ENCODE results near the gene MRPS6. TPM values are rescaled to one million over a fixed set of nuclear protein-coding genes. Genes with fewer than 3 reads are reported as not detected.

Gene MRPS6
- total RNA-seq, 1 experiment from 2014 or later, result 55.1 TPM

DNA sequence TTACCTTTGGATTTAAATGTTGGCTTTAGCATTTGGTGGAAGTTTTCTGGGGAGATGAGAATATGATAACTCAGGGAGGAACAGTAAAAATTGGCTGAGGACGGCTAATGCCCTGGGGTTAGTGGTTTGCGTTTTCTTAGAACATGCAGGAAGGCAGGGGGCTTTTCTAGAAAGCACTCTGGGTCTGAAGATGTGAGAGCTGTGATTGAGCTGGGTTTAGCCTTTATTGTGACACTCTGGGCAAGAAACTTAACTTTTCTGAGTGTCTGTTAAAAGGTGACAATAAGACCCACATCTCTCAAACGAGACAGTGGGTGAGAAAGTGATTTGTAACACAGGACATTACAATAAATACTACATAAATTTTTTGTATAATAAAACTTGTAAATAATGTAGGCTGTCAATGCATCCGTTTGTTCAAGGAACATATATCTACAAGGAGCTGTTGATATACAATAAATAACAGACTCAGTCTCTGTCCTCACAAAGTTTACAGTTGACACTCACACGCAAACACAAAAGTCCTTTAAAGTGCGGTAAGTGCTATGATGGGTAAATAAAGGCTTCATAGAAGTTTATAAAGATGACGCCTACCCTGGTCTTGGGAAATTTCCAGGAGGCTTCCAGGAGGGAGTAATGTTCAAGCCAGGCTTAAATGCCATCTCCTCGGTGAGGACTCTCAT is 49.5 kb upstream of the MRPS6 start:
- Histone ChIP-seq H3K4me2 (ENCODE audit: low read length) (no peak overlapping the region), H3K36me3 (ENCODE audit: control insufficient read depth in 1 of 2, insufficient read depth in 2 of 2, low read length in 2 of 2) (no peaks in the 10 kb centered on the region), H3K4me3 (replicated peaks in 1 of 2; ENCODE audit: low read depth in 1 of 2, low read length in 2 of 2) (no peak overlapping the region), H3K4me1 (ENCODE audit: control insufficient read depth in 1 of 2, insufficient read depth in 2 of 2, low read length in 2 of 2) (peaks cover 11 to 15% of the 10 kb centered on the region in 2 experiments), H2AFZ (ENCODE audit: low read depth, low read length, poor library complexity, severe bottlenecking) (no peak overlapping the region), H3K9me2 (ENCODE audit: insufficient read depth) (no peaks in the 10 kb centered on the region), H3K9ac (ENCODE audit: low read length) (no peak overlapping the region), H3K27me3 (ENCODE audit: insufficient read depth, low read length) (no peaks in the 10 kb centered on the region), H3K79me2 (ENCODE audit: insufficient read depth, low read length) (no peaks in the 10 kb centered on the region), H4K20me1 (ENCODE audit: insufficient read depth) (no peaks in the 10 kb centered on the region), H3K27ac (ENCODE audit: low read depth, low read length) (no peak overlapping the region), H3K9me3 (ENCODE audit: control insufficient read depth in 1 of 2, insufficient read depth in 1 of 2, low read depth in 1 of 2, low read length in 2 of 2) (peaks cover 0 to 7% of the 10 kb centered on the region in 2 experiments; a peak in 1 of 4 replicates)
- POLR2A ChIA-PET, result no interaction called here
- ATAC-seq (no peak), DNase-seq (ENCODE audit: low read depth, low spot score) (no peak)
- no TSS peak for BruUV-seq (replicated peaks)
- CTCF ChIA-PET, result no interaction called here
- RAD21 ChIA-PET (ENCODE audit: low non-redundant PET in 1 of 2, low total read pairs in 2 of 2, uncharacterized antibody in 2 of 2, unreplicated experiment in 2 of 2), result no interaction called here
- intact Hi-C loops (cut with micrococcal nuclease), result no loop called here
- TF ChIP-seq SRF (IDR thresholded peaks at IDR 0.05; ENCODE audit: low read depth), result no peak
- no peak for TF ChIP-seq CBX3 (IDR thresholded peaks at IDR 0.05; ENCODE audit: low read depth)
- TF ChIP-seq ZFX (IDR thresholded peaks at IDR 0.05), result no peak
- TF ChIP-seq POLR2AphosphoS5 (IDR thresholded peaks at IDR 0.05; ENCODE audit: low read depth, low read length), result no peak

DNA sequence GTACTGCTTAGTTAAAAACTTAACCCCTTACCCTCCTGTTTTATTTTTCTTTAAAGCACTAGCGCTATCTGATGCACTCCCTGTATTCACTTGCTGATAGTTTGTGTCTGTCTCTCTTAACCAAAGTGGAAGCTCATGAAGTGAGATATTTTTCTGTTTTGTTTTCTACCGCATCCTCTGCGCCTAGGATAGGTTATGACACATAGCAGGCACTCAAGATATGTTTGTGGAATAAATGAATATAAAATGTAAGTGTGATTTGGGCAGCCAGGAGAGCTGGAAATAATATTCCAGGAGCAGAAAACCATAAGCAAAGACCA is 49.0 kb upstream of the MRPS6 start:
- POLR2A ChIA-PET, result no interaction called here

More for the DNA sequence above, 49.0 kb upstream of the MRPS6 start:
- ChIA-PET RAD21 (ENCODE audit: low non-redundant PET in 1 of 2, low total read pairs in 2 of 2, uncharacterized antibody in 2 of 2, unreplicated experiment in 2 of 2) (no interaction called here), CTCF (no interaction called here)
- no peak overlapping the region for H3K4me2 ChIP-seq (ENCODE audit: low read length)
- no peaks in the 10 kb centered on the region for H3K9me2 ChIP-seq (ENCODE audit: insufficient read depth)
- intact Hi-C loops (cut with micrococcal nuclease), result no loop called here
- TF ChIP-seq TCF7L2 (IDR thresholded peaks at IDR 0.05; ENCODE audit: borderline replicate concordance, extremely low read depth, insufficient read depth, insufficient read length), result no peak
- TF ChIP-seq, protein P1, sequence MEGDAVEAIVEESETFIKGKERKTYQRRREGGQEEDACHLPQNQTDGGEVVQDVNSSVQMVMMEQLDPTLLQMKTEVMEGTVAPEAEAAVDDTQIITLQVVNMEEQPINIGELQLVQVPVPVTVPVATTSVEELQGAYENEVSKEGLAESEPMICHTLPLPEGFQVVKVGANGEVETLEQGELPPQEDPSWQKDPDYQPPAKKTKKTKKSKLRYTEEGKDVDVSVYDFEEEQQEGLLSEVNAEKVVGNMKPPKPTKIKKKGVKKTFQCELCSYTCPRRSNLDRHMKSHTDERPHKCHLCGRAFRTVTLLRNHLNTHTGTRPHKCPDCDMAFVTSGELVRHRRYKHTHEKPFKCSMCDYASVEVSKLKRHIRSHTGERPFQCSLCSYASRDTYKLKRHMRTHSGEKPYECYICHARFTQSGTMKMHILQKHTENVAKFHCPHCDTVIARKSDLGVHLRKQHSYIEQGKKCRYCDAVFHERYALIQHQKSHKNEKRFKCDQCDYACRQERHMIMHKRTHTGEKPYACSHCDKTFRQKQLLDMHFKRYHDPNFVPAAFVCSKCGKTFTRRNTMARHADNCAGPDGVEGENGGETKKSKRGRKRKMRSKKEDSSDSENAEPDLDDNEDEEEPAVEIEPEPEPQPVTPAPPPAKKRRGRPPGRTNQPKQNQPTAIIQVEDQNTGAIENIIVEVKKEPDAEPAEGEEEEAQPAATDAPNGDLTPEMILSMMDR (IDR thresholded peaks at IDR 0.05 in 2 of 3, conservative IDR thresholded peaks at IDR 0.05 in 1 of 3; ENCODE audit: borderline replicate concordance in 1 of 3, insufficient read depth in 1 of 3, low read depth in 2 of 3, low read length in 2 of 3), result no peak
- TF ChIP-seq, protein P2, sequence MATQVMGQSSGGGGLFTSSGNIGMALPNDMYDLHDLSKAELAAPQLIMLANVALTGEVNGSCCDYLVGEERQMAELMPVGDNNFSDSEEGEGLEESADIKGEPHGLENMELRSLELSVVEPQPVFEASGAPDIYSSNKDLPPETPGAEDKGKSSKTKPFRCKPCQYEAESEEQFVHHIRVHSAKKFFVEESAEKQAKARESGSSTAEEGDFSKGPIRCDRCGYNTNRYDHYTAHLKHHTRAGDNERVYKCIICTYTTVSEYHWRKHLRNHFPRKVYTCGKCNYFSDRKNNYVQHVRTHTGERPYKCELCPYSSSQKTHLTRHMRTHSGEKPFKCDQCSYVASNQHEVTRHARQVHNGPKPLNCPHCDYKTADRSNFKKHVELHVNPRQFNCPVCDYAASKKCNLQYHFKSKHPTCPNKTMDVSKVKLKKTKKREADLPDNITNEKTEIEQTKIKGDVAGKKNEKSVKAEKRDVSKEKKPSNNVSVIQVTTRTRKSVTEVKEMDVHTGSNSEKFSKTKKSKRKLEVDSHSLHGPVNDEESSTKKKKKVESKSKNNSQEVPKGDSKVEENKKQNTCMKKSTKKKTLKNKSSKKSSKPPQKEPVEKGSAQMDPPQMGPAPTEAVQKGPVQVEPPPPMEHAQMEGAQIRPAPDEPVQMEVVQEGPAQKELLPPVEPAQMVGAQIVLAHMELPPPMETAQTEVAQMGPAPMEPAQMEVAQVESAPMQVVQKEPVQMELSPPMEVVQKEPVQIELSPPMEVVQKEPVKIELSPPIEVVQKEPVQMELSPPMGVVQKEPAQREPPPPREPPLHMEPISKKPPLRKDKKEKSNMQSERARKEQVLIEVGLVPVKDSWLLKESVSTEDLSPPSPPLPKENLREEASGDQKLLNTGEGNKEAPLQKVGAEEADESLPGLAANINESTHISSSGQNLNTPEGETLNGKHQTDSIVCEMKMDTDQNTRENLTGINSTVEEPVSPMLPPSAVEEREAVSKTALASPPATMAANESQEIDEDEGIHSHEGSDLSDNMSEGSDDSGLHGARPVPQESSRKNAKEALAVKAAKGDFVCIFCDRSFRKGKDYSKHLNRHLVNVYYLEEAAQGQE (IDR thresholded peaks at IDR 0.05; ENCODE audit: low read depth), result no peak
- no peak for TF ChIP-seq ZFX (IDR thresholded peaks at IDR 0.05)
- TF ChIP-seq EZH2 (IDR thresholded peaks at IDR 0.05), result no peak
- TF ChIP-seq, protein P3, sequence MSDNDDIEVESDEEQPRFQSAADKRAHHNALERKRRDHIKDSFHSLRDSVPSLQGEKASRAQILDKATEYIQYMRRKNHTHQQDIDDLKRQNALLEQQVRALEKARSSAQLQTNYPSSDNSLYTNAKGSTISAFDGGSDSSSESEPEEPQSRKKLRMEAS (IDR thresholded peaks at IDR 0.05), result no peak
- no peak for TF ChIP-seq FOSL1 (IDR thresholded peaks at IDR 0.05; ENCODE audit: low read depth)
- no peak for TF ChIP-seq EGR1 (IDR thresholded peaks at IDR 0.05; ENCODE audit: low read depth)
- TF ChIP-seq SIN3A (IDR thresholded peaks at IDR 0.05; ENCODE audit: low read depth), result no peak
- no peak for TF ChIP-seq SRF (IDR thresholded peaks at IDR 0.05; ENCODE audit: low read depth)
- no peak for TF ChIP-seq SP1 (IDR thresholded peaks at IDR 0.05; ENCODE audit: low read depth)
- no peak overlapping the region for H3K4me3 ChIP-seq (replicated peaks in 1 of 2; ENCODE audit: low read depth in 1 of 2, low read length in 2 of 2)
- BruUV-seq (replicated peaks), result no TSS peak
- H3K27me3 ChIP-seq (ENCODE audit: insufficient read depth, low read length), result no peaks in the 10 kb centered on the region
- H3K36me3 ChIP-seq (ENCODE audit: control insufficient read depth in 1 of 2, insufficient read depth in 2 of 2, low read length in 2 of 2), result no peaks in the 10 kb centered on the region
- no peaks in the 10 kb centered on the region for H3K79me2 ChIP-seq (ENCODE audit: insufficient read depth, low read length)
- peaks cover 0 to 7% of the 10 kb centered on the region in 2 experiments; a peak in 1 of 4 replicates for H3K9me3 ChIP-seq (ENCODE audit: control insufficient read depth in 1 of 2, insufficient read depth in 1 of 2, low read depth in 1 of 2, low read length in 2 of 2)
- DNase-seq (ENCODE audit: low read depth, low spot score), result no peak
- no peak overlapping the region for H3K9ac ChIP-seq (ENCODE audit: low read length)
- ATAC-seq, result no peak
- H3K4me1 ChIP-seq (ENCODE audit: control insufficient read depth in 1 of 2, insufficient read depth in 2 of 2, low read length in 2 of 2), result peaks cover 11 to 15% of the 10 kb centered on the region in 2 experiments
- H4K20me1 ChIP-seq (ENCODE audit: insufficient read depth), result no peaks in the 10 kb centered on the region
- no peak overlapping the region for H3K27ac ChIP-seq (ENCODE audit: low read depth, low read length)
- no peak overlapping the region for H2AFZ ChIP-seq (ENCODE audit: low read depth, low read length, poor library complexity, severe bottlenecking)
